MCF 10A (cell line): ENCODE results near the gene SASH3. TPM values are rescaled to one million over a fixed set of nuclear protein-coding genes. Genes with fewer than 3 reads are reported as not detected.

ENCODE experiments used
- BruUV-seq: library from RNA; stranded (reverse); fragments of 400-500 nt; replicated peaks from 2 replicates; lab custom pipeline; 2021; lab: Mats Ljungman, UMichigan
- CTCF ChIA-PET: fragments of 300-600 bp; sonication (Branson Sonifier 250); formaldehyde crosslinking; extraction: SDS; loops from one replicate; lab custom pipeline; 2021; ENCODE audit warnings: antibody characterized with exemption, inconsistent platforms; lab: Yijun Ruan, JAX
- POLR2A ChIA-PET: fragments of 300-600, 350-650 bp; sonication (Branson Sonifier 250); formaldehyde crosslinking; extraction: SDS; loops from one replicate; lab custom pipeline; 2020; ENCODE audit warnings: antibody characterized with exemption, inconsistent platforms; lab: Yijun Ruan, JAX
- DNase-seq: peaks from one replicate; pipeline ENCODE4 v3.0.0-alpha.2; 2018; ENCODE audit not compliant: unreplicated experiment
- H3K27ac Mint-ChIP-seq: one replicate; pipeline ENCODE4 v1.8.0; 2022; ENCODE audit warnings: mild to moderate bottlenecking, low read depth, mixed read lengths; ENCODE audit not compliant: unreplicated experiment
- H3K27me3 Mint-ChIP-seq: one replicate; pipeline ENCODE4 v1.8.0; 2022; ENCODE audit warnings: mixed read lengths; ENCODE audit not compliant: insufficient read depth, unreplicated experiment
- H3K36me3 Mint-ChIP-seq: one replicate; pipeline ENCODE4 v1.8.0; 2022; ENCODE audit warnings: mild to moderate bottlenecking, moderate library complexity, mixed read lengths; ENCODE audit not compliant: insufficient read depth, unreplicated experiment
- H3K4me1 Mint-ChIP-seq: one replicate; pipeline ENCODE4 v1.8.0; 2022; ENCODE audit warnings: mixed read lengths; ENCODE audit not compliant: insufficient read depth, unreplicated experiment
- H3K4me3 Mint-ChIP-seq: one replicate; pipeline ENCODE4 v1.8.0; 2022; ENCODE audit warnings: mild to moderate bottlenecking, moderate library complexity, mixed read lengths; ENCODE audit not compliant: unreplicated experiment
- H3K9me3 Mint-ChIP-seq: one replicate; pipeline ENCODE4 v1.8.0; 2022; ENCODE audit warnings: mixed read lengths; ENCODE audit not compliant: unreplicated experiment
- intact Hi-C: fragments of 100-400 bp; cut with micrococcal nuclease; formaldehyde crosslinking; loops from 2 replicates; pipeline ENCODE4 v1.14.1; 2022
- total RNA-seq: library from RNA; stranded (reverse); gene quantifications from 2 replicates; pipeline ENCODE4 v1.2.3, GENCODE V29; 2022
- TF ChIP-seq, protein P1 (sequence below): fragments of 200-600 bp; IDR thresholded peaks from one replicate; pipeline ENCODE4 v1.8.0; 2022; ENCODE audit warnings: antibody characterized with exemption, mild to moderate bottlenecking; ENCODE audit not compliant: unreplicated experiment

Gene SASH3
- total RNA-seq, 1 experiment from 2014 or later: not detected

DNA sequence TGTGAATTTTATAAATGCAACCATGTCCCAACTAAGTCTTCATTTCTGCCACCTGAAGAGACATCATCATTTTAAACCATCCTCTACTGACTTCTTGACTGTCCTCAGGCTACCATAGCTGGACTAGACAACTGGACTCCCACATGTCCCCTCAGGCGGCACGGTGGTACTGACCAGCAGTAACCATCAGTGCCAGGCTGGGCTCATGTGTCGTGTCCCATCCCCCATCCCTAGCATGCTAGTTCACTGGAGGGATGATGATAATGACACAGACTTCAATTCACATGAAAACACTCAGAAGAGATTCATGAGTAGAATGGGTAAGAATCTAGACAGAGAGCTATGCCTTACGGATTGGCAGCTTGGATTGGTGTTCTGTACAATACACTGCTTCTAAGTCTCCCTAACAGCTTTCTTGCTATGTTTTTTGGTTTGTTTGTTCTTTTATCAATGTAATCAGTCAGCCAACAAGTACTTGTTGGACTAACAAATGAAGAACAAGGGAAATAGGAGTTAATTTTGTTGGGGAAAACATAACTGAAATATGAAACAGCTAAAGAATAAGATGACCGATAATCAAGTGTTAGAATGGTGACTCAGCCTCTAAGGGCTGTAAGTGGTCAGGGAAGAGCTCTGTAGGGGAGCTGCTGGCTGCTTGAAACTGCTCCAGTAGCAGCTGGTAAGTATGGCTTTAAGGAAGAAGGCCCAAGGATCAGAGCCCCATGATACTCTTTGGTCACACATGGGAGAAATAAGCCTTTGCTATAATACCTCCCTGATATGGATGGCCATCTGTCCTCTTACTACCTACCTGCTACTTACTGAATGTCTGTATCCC lies 53.6 kb downstream of the SASH3 start:
- Mint-ChIP-seq H3K36me3 (peaks cover 30% of the 10 kb centered on the region), H3K27ac (no peak overlapping the region), H3K4me3 (no peak overlapping the region), H3K4me1 (no peaks in the 10 kb centered on the region), H3K9me3 (no peaks in the 10 kb centered on the region), H3K27me3 (peaks cover 24% of the 10 kb centered on the region)
- BruUV-seq: no TSS peak
- TF ChIP-seq, protein P1, sequence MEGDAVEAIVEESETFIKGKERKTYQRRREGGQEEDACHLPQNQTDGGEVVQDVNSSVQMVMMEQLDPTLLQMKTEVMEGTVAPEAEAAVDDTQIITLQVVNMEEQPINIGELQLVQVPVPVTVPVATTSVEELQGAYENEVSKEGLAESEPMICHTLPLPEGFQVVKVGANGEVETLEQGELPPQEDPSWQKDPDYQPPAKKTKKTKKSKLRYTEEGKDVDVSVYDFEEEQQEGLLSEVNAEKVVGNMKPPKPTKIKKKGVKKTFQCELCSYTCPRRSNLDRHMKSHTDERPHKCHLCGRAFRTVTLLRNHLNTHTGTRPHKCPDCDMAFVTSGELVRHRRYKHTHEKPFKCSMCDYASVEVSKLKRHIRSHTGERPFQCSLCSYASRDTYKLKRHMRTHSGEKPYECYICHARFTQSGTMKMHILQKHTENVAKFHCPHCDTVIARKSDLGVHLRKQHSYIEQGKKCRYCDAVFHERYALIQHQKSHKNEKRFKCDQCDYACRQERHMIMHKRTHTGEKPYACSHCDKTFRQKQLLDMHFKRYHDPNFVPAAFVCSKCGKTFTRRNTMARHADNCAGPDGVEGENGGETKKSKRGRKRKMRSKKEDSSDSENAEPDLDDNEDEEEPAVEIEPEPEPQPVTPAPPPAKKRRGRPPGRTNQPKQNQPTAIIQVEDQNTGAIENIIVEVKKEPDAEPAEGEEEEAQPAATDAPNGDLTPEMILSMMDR: no peak
- intact Hi-C loops: no loop called here
- DNase-seq: no peak
- CTCF ChIA-PET: interaction anchor here (2.2 kb wide), 1 partner anchor 10 kb away, joined by 9 read pairs; no protein-coding TSS in a partner anchor
- POLR2A ChIA-PET: no interaction called here

DNA sequence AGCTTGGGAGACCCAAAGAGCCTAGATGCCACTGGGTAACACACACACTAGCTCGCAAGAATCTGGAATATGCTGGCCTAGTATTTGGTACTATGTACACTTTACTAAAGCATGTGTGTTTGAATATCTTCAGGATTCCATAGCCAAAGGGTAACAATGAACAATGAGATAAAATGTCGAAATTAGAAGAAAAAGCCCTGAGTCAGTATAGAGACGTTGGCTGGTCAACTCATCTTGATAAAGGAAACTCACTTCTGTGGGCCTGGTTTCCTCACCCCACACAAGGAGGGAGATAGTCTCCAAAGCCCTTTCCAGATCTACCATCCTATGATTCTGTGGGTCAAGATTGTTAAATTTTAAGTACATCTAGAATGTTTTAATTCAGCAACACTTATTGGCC lies 57.1 kb downstream of the SASH3 start:
- Mint-ChIP-seq H3K36me3 (peaks cover 12% of the 10 kb centered on the region), H3K27me3 (peaks cover 24% of the 10 kb centered on the region), H3K9me3 (no peaks in the 10 kb centered on the region), H3K27ac (no peak overlapping the region), H3K4me1 (no peaks in the 10 kb centered on the region), H3K4me3 (no peak overlapping the region)
- DNase-seq: no peak
- ChIA-PET CTCF (interaction anchor here (1.0 kb wide), 1 partner anchor 13 kb away, joined by 3 read pairs; no protein-coding TSS in a partner anchor), POLR2A (no interaction called here)
- TF ChIP-seq, protein P1: no peak
- BruUV-seq: no TSS peak
- intact Hi-C loops: no loop called here

- H3K9me3 Mint-ChIP-seq: no peaks in the 10 kb centered on the region
- H3K4me3 Mint-ChIP-seq: no peak overlapping the region
- DNase-seq: no peak
- ChIA-PET POLR2A (interaction anchor here (1.1 kb wide), 1 partner anchor 65 kb away, joined by 3 read pairs; the partner anchor contains the start of gene UTP14A), CTCF (interaction anchor here (0.5 to 1.1 kb wide), 3 partner anchors 17 to 150 kb away, joined by 3 read pairs; no protein-coding TSS in a partner anchor)
- TF ChIP-seq, protein P1: no peak
- intact Hi-C loops: no loop called here
- H3K36me3 Mint-ChIP-seq: peaks cover 6% of the 10 kb centered on the region
- no peak overlapping the region for H3K27ac Mint-ChIP-seq
- H3K27me3 Mint-ChIP-seq: peaks cover 24% of the 10 kb centered on the region
- H3K4me1 Mint-ChIP-seq: no peaks in the 10 kb centered on the region
- BruUV-seq: no TSS peak
These were observed 60.6 kb downstream of the SASH3 start for GRCh38 chrX:129840344-129840743.

DNA sequence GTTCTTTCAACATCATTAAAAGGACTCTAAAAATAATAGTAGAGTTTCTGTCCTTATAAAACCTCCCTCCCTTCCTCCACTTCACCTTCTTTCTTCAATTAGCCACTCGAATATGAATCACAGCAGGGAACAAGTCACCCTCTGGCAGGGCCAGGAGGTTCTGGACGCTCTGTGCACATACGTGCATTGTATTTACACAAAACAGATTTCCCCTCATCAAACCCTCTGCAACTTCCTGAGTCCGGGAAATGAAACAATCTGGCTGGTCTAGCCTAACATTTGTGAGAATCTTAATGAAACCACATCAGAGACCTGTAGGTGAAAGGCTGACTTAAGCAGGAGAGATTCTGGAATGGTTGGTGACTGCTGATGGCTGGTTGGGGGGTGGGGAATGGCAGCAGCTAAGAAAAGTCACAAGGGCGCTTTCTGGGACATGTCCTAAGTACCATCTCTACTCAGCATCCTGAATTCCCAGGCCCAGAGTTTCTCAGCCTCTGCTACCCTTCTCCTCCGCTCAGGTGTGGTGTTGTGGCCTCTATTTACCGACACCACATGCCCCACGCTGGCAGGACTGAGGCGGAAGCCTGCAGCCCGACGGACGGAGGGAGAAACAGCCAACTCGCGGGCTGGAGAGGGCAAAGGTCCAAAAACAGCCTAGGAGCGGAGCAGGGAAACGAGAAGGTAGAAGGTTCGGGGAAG lies 62.9 kb downstream of the SASH3 start:
- intact Hi-C loops: no loop called here
- peaks cover 6% of the 10 kb centered on the region for H3K36me3 Mint-ChIP-seq
- ChIA-PET POLR2A (no interaction called here), CTCF (no interaction called here)
- no peaks in the 10 kb centered on the region for H3K9me3 Mint-ChIP-seq
- H3K4me3 Mint-ChIP-seq: peak overlapping the region; percentile 84
- peaks cover 25% of the 10 kb centered on the region for H3K27me3 Mint-ChIP-seq
- no peaks in the 10 kb centered on the region for H3K4me1 Mint-ChIP-seq
- TSS peak; percentile 31 for BruUV-seq
- DNase-seq: peak; percentile 28
- H3K27ac Mint-ChIP-seq: no peak overlapping the region
- TF ChIP-seq, protein P1: no peak
